ENCODE data around the gene CCS.

Gene CCS

DNA sequence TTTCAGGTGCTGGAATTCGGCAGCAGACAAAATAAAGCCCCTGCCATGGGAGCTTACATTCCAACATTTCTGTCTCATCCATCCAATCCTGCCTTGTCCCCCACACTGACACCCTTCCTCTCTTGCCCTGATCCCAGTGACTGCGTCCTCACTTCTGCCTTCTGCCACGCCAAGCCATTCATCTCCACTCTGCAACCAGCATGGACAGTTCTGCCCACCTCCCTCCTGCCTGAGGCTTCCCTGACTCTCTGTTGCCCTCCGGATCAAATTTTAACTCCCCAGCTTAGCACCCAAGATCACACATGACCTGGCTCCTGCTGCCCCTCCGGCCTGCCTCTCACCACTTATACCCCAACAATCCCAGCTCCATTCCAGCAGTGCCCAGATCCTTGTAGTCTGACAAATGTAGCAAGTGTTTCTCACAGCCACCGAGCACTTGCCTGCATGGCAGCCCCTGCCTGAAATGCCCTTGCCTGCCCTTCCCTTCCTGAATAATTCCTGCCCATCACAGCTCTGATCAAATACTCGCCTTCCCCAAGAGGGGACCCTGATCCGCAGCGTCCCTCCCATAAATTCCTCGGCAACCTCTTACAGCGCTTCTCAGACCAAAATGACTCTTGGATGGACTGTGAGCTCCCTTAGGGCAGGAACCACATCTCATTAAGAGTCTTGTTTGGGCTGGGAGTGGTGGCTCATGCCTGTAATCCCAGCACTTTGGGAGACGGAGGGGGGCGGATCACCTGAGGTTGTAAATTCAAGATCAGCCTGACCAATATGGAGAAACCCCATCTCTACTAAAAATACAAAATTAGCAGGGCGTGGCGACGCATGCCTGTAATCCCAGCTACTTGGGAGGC, 44.0 kb upstream of the CCS start:
- DNase-seq (ENCODE audit: insufficient read length, low spot score): no peak
- FAIRE-seq: no peak
- TF ChIP-seq POU2F2 (IDR thresholded peaks at IDR 0.05; ENCODE audit: low read depth, low read length) (no peak), POLR2A (IDR thresholded peaks at IDR 0.05; ENCODE audit: low read depth, low read length) (no peak)

DNA sequence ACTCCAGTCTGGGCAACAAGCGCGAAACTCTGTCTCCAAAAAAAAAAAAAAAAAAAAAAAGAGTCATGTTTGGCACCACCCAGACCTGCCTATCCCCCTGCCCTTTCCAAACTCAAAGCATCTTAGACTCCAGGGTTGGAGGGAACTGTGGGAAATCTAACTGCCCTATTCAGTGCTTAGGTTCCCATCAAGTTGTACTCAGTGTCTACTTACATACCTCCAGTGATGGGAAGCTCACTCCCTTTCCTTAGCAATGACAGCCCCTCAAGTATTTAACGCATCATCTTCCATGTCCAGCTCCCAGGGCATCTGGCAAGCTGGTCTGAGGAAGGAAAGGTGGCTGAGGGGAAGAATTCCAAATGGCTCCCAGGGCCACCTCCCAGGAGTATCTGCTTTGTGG, 43.3 kb upstream of the CCS start:
- DNase-seq (ENCODE audit: insufficient read length, low spot score): no peak
- TF ChIP-seq POLR2A (IDR thresholded peaks at IDR 0.05; ENCODE audit: low read depth, low read length) (no peak), SPI1 (IDR thresholded peaks at IDR 0.05; ENCODE audit: low read depth, low read length) (no peak), PAX5 (IDR thresholded peaks at IDR 0.05; ENCODE audit: insufficient read depth, low read length, severe bottlenecking) (no peak), POU2F2 (IDR thresholded peaks at IDR 0.05; ENCODE audit: low read depth, low read length) (no peak), POLR2AphosphoS5 (IDR thresholded peaks at IDR 0.05; ENCODE audit: low read depth, low read length) (no peak), TAF1 (IDR thresholded peaks at IDR 0.05; ENCODE audit: low read depth, low read length) (no peak)

DNA sequence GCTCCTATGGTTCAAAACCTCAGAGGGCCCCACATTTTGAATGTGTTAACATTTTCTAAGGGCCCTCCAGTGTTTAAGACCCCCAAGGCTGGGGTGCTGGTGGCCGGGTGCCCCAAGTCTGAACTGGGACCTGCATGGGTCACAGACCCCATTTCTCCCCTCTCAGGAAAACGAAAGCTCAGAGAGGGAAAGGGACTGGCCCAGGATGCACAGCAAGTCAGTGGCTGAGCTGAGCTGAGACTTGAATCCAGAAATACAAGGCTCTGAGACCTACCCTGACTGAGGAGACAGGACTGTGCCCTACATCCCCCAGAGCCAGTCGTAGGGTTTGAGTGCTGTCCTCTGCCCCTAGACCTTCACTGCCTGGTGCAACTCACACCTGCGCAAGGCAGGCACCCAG, 42.1 kb upstream of the CCS start:
- no peak for FAIRE-seq

More for the DNA sequence above, 43.3 kb upstream of the CCS start:
- FAIRE-seq: no peak

DNA sequence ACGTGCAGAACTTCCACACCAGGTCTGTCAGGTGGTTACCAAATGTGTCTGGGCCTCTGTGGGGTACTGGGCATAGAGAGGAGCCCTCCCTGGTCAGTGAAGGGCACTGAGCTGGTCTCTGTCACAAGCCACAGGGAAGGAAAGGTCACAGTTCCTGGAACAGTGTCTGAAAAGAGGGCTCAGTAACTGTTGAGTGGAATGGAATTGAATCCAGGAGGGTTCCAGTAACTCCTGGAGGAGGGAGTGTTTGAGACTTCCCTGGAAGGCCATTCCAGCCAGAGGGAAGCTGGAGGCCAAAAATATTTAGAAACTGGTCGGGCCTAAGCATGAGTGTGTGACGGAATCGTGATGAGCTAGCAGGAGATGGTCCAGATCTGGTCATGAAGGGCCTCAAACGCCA, 38.4 kb upstream of the CCS start:
- DNase-seq (ENCODE audit: insufficient read length, low spot score) (no peak), FAIRE-seq (no peak)
- TF ChIP-seq POLR2A (IDR thresholded peaks at IDR 0.05; ENCODE audit: low read depth, low read length) (no peak), SPI1 (IDR thresholded peaks at IDR 0.05; ENCODE audit: low read depth, low read length) (no peak), TAF1 (IDR thresholded peaks at IDR 0.05; ENCODE audit: low read depth, low read length) (no peak), PAX5 (IDR thresholded peaks at IDR 0.05; ENCODE audit: insufficient read depth, low read length, severe bottlenecking) (no peak), POU2F2 (IDR thresholded peaks at IDR 0.05; ENCODE audit: low read depth, low read length) (no peak), POLR2AphosphoS5 (IDR thresholded peaks at IDR 0.05; ENCODE audit: low read depth, low read length) (no peak)

More for the DNA sequence above, 42.1 kb upstream of the CCS start:
- DNase-seq (ENCODE audit: insufficient read length, low spot score): no peak
- TF ChIP-seq POLR2A (IDR thresholded peaks at IDR 0.05; ENCODE audit: low read depth, low read length) (no peak), PAX5 (IDR thresholded peaks at IDR 0.05; ENCODE audit: insufficient read depth, low read length, severe bottlenecking) (no peak), POU2F2 (IDR thresholded peaks at IDR 0.05; ENCODE audit: low read depth, low read length) (no peak)

DNA sequence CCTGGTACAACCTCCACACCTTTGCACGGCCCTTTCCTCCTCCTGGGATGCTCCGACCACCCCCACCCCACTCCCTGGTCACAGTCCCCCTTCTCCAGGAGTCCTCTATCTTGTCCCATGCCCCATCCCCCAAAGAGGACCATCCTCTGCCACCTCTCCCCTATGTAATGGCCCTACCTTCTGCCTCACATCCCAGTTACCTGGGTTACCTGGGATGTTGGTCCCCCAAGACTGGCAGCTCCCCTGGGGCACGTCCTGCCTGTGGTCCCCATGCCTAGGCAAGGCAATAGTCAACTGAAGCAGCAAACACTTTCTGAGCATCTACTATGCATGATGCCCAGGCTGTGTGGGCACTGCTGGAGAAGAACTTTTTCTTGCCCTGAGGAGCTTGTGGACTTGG, 37.6 kb upstream of the CCS start:
- DNase-seq (ENCODE audit: insufficient read length, low spot score) (no peak), FAIRE-seq (no peak)
- TF ChIP-seq POU2F2 (IDR thresholded peaks at IDR 0.05; ENCODE audit: low read depth, low read length) (no peak), SPI1 (IDR thresholded peaks at IDR 0.05; ENCODE audit: low read depth, low read length) (no peak), TAF1 (IDR thresholded peaks at IDR 0.05; ENCODE audit: low read depth, low read length) (no peak), PAX5 (IDR thresholded peaks at IDR 0.05; ENCODE audit: insufficient read depth, low read length, severe bottlenecking) (no peak), POLR2A (IDR thresholded peaks at IDR 0.05; ENCODE audit: low read depth, low read length) (no peak), POLR2AphosphoS5 (IDR thresholded peaks at IDR 0.05; ENCODE audit: low read depth, low read length) (no peak)

DNA sequence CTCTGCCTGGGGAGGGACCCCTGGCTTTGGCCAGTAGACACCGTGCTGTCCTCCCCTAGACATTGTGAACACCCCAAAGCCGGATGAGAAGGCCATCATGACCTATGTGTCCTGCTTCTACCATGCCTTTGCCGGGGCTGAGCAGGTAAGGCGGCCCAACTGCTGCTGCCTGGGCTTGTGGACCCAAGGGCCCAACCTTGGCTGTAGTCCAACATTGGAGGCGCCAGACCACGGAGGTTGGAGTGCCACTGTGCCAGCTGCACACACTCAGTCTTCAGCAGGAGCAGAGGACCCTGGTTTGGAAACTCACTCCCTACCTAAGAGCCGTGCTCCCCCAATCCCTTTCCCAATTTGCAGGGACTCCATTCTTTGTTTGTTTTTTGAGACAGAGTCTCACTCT, 36.9 kb upstream of the CCS start:
- no peak for DNase-seq (ENCODE audit: insufficient read length, low spot score)
- TF ChIP-seq POLR2AphosphoS5 (IDR thresholded peaks at IDR 0.05; ENCODE audit: low read depth, low read length) (no peak), TAF1 (IDR thresholded peaks at IDR 0.05; ENCODE audit: low read depth, low read length) (no peak), SPI1 (IDR thresholded peaks at IDR 0.05; ENCODE audit: low read depth, low read length) (no peak), PAX5 (IDR thresholded peaks at IDR 0.05; ENCODE audit: insufficient read depth, low read length, severe bottlenecking) (no peak), POU2F2 (IDR thresholded peaks at IDR 0.05; ENCODE audit: low read depth, low read length) (no peak), POLR2A (IDR thresholded peaks at IDR 0.05; ENCODE audit: low read depth, low read length) (no peak)
- no peak for FAIRE-seq

DNA sequence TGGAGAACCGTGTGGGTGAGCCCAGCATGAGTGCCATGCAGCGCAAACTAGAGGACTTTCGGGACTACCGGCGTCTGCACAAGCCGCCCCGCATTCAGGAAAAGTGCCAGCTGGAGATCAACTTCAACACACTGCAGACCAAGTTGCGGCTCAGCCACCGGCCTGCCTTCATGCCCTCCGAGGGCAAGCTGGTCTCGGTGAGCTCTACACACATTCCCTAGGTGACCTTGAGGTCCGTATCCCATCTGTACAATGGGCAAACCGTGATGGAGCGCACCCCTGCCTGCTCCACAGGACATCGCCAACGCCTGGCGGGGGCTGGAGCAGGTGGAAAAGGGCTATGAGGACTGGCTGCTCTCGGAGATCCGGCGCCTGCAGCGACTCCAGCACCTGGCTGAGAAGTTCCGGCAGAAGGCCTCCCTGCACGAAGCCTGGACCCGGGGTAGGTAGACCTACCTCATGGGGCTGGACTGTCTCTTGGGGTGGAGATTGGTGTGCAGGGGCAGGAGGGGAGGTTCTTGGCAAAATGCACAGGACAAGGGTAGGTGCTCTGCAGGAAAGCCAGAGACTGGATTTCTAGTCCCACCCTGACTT, 35.2 kb upstream of the CCS start:
- FAIRE-seq: no peak
- no peak for TF ChIP-seq SPI1 (IDR thresholded peaks at IDR 0.05; ENCODE audit: low read depth, low read length)
- TF ChIP-seq TAF1 (IDR thresholded peaks at IDR 0.05; ENCODE audit: low read depth, low read length): no peak
- TF ChIP-seq PAX5 (IDR thresholded peaks at IDR 0.05; ENCODE audit: insufficient read depth, low read length, severe bottlenecking): no peak
- TF ChIP-seq POLR2A (IDR thresholded peaks at IDR 0.05; ENCODE audit: low read depth, low read length): no peak
- no peak for TF ChIP-seq POU2F2 (IDR thresholded peaks at IDR 0.05; ENCODE audit: low read depth, low read length)
- no peak for TF ChIP-seq POLR2AphosphoS5 (IDR thresholded peaks at IDR 0.05; ENCODE audit: low read depth, low read length)
- no peak for DNase-seq (ENCODE audit: insufficient read length, low spot score)

DNA sequence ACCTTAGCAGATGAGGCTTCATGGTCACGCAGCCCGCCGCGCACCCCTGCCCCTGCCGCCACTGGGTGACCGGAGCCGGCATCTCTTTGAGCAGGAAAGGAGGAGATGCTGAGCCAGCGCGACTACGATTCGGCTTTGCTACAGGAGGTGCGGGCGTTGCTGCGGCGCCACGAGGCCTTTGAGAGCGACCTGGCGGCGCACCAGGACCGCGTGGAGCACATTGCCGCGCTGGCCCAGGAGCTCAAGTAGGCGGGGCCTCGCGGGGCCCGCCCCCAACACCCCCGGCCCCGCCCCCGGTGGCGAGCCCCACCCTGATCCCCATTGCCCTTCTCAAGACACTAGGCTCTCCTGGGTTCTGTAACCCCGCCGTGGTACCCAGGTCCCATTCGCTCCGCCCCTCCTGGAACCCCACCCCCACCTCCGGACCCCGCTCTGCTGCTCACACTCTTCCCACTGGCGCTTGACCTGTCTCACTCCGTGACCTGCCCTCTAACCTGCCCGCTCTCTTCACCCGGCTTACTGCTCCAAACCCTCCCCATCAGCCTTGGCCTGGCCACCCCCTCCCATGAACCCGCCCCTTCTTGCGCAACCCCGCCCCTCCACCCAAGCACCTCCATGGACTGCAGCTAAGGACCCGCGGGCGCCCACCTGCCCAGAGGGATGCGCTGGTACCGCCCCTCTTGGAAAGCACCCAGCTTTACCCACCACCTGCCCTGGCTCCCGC, 33.7 kb upstream of the CCS start:
- FAIRE-seq: no peak
- no peak for DNase-seq (ENCODE audit: insufficient read length, low spot score)

More for the DNA sequence above, 33.7 kb upstream of the CCS start:
- no peak for TF ChIP-seq TAF1 (IDR thresholded peaks at IDR 0.05; ENCODE audit: low read depth, low read length)
- no peak for TF ChIP-seq PAX5 (IDR thresholded peaks at IDR 0.05; ENCODE audit: insufficient read depth, low read length, severe bottlenecking)
- TF ChIP-seq POLR2AphosphoS5 (IDR thresholded peaks at IDR 0.05; ENCODE audit: low read depth, low read length): no peak
- no peak for TF ChIP-seq POLR2A (IDR thresholded peaks at IDR 0.05; ENCODE audit: low read depth, low read length)
- no peak for TF ChIP-seq POU2F2 (IDR thresholded peaks at IDR 0.05; ENCODE audit: low read depth, low read length)
- TF ChIP-seq SPI1 (IDR thresholded peaks at IDR 0.05; ENCODE audit: low read depth, low read length): no peak

Data from GM12891 (cell line).